ENCODE data around the gene PIGV.

Gene PIGV

DNA sequence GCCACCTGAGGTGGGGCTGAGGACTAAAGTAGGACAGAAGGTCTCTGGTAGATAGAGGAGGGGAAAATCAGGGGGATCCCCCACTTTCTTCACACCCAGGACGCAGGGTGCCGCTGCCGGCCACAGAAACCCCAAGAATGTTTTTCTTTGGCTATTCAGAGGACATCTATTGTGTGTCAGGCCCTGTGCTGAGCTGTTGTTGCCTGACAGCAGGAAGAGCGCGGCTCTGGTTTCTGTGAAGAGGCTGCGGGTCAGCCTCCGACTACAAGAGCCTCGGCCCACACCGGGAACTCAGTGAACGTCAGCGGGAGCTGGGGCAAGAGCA lies 407 bp upstream of the PIGV start:
- DNase-seq (ENCODE audit: low read depth), result no peak
- H3K4me3 ChIP-seq (ENCODE audit: low read depth, low read length), result peak overlapping the region; percentile 84
- TF ChIP-seq POLR2A (IDR thresholded peaks at IDR 0.05; ENCODE audit: extremely low read depth, insufficient read length), result peak; percentile 8
- TF ChIP-seq MYC (IDR thresholded peaks at IDR 0.05; ENCODE audit: low read depth, low read length), result no peak

DNA sequence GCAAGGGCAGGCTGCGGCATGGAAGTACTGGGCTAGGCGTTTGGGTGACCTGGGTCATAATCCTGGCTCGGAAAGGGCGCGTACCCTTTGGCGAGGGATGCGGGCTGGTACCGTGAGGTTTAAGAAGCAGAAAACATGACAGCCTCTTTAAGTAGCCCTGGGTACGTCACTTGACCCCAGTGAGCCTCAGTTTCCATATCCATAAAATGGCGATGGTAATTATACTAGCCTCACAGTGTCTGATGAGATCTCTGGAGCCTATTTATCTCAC lies 700 bp downstream of the PIGV start:
- TF ChIP-seq, protein P1, sequence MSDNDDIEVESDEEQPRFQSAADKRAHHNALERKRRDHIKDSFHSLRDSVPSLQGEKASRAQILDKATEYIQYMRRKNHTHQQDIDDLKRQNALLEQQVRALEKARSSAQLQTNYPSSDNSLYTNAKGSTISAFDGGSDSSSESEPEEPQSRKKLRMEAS (IDR thresholded peaks at IDR 0.05; ENCODE audit: low read depth, low read length), result no peak
- TF ChIP-seq, protein P2, sequence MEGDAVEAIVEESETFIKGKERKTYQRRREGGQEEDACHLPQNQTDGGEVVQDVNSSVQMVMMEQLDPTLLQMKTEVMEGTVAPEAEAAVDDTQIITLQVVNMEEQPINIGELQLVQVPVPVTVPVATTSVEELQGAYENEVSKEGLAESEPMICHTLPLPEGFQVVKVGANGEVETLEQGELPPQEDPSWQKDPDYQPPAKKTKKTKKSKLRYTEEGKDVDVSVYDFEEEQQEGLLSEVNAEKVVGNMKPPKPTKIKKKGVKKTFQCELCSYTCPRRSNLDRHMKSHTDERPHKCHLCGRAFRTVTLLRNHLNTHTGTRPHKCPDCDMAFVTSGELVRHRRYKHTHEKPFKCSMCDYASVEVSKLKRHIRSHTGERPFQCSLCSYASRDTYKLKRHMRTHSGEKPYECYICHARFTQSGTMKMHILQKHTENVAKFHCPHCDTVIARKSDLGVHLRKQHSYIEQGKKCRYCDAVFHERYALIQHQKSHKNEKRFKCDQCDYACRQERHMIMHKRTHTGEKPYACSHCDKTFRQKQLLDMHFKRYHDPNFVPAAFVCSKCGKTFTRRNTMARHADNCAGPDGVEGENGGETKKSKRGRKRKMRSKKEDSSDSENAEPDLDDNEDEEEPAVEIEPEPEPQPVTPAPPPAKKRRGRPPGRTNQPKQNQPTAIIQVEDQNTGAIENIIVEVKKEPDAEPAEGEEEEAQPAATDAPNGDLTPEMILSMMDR (IDR thresholded peaks at IDR 0.05; ENCODE audit: low read depth, low read length), result no peak
- 0 out of 2 replicates have a peak, but pooled peaks have one; percentile 2 for TF ChIP-seq MYC (IDR thresholded peaks at IDR 0.05; ENCODE audit: low read depth, low read length)
- no peak for TF ChIP-seq POLR2A (IDR thresholded peaks at IDR 0.05; ENCODE audit: extremely low read depth, insufficient read length)
- DNase-seq (ENCODE audit: low read depth), result no peak
- H3K4me3 ChIP-seq (ENCODE audit: low read depth, low read length), result peak overlapping the region; percentile 84

DNA sequence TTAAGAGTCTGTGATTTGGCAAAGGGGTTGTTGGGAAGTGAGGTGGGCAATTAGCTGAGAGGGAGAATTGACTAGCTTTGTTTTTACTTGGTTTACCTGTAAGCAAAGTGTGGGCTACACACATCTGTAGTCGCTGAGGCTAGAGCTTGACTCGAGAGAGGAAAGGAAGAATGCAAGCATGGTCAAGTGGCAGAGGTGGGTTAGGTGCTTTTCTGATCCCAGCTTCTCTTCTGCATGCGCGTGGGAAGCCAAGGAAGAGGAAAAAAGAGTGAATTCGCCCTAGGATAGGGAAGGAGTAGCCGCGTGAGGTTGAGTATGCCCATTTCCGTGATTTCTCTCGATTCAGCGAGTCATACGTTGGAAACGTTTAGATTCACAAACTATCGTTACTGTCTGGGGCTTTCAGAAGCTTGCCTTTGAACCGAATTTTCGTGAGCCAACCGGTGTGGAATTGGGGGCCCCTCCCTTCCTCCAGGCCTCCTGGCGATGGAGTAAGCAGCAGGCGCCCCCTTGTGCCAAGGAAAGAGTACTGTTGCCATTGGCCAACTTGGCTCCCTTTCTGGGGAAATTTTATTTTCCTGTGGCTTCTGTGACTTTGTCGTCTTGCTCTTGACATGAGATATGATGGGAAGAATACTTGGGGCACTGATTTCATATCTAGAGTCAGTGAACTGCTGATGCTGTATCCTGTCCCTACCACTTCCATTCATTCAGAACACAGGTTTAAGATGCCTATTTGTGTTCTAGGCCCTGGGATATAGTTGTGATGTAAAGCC lies 1.3 kb downstream of the PIGV start:
- peak overlapping the region; percentile 84 for H3K4me3 ChIP-seq (ENCODE audit: low read depth, low read length)
- DNase-seq (ENCODE audit: low read depth), result peak; percentile 94
- peak; percentile 5; the same call in 1 of the 2 replicates for TF ChIP-seq MYC (IDR thresholded peaks at IDR 0.05; ENCODE audit: low read depth, low read length)
- TF ChIP-seq POLR2A (IDR thresholded peaks at IDR 0.05; ENCODE audit: extremely low read depth, insufficient read length), result peak; percentile 49
- TF ChIP-seq, protein P1 (IDR thresholded peaks at IDR 0.05; ENCODE audit: low read depth, low read length), result no peak; the same call in 1 of the 2 replicates
- TF ChIP-seq, protein P2 (IDR thresholded peaks at IDR 0.05; ENCODE audit: low read depth, low read length), result peak; percentile 88

DNA sequence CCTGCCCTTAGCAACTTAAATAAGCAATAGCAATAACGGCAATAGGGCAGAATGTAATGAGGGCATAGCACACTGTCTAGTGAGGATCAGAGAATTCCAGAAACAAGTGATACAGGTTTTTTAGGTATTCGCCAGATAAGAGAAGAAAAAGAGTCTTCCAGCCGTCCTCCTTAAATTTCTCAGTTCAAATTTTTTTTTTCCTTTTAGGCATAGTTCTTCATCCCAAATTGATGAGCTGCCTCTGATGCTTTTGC lies 1.8 kb downstream of the PIGV start:
- H3K4me3 ChIP-seq (ENCODE audit: low read depth, low read length), result peak overlapping the region; percentile 8
- DNase-seq (ENCODE audit: low read depth), result no peak
- TF ChIP-seq, protein P1 (IDR thresholded peaks at IDR 0.05; ENCODE audit: low read depth, low read length), result no peak
- TF ChIP-seq, protein P2 (IDR thresholded peaks at IDR 0.05; ENCODE audit: low read depth, low read length), result no peak
- TF ChIP-seq POLR2A (IDR thresholded peaks at IDR 0.05; ENCODE audit: extremely low read depth, insufficient read length) (no peak), MYC (IDR thresholded peaks at IDR 0.05; ENCODE audit: low read depth, low read length) (no peak)

DNA sequence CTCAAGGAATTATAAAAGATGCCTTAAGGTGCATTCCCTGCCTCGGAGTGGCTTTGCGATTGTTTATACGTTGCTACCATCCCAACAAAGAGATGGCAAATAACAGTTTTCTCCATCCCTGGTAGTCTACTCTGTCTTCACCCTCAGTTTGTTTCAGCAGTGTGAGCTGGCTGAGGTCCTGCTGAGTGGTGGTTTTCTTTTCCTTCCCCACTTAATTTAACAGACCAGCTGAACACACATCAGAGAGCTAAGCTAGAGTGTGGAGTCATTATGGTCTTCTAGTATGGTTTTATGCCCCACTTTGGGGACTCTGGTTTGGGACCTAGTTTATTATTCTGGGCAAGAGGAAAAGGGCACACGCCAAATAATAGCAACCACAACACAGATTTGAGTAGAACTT lies 2.2 kb downstream of the PIGV start:
- TF ChIP-seq POLR2A (IDR thresholded peaks at IDR 0.05; ENCODE audit: extremely low read depth, insufficient read length) (no peak), MYC (IDR thresholded peaks at IDR 0.05; ENCODE audit: low read depth, low read length) (no peak)
- TF ChIP-seq, protein P2 (IDR thresholded peaks at IDR 0.05; ENCODE audit: low read depth, low read length), result no peak
- TF ChIP-seq, protein P1 (IDR thresholded peaks at IDR 0.05; ENCODE audit: low read depth, low read length), result no peak

DNA sequence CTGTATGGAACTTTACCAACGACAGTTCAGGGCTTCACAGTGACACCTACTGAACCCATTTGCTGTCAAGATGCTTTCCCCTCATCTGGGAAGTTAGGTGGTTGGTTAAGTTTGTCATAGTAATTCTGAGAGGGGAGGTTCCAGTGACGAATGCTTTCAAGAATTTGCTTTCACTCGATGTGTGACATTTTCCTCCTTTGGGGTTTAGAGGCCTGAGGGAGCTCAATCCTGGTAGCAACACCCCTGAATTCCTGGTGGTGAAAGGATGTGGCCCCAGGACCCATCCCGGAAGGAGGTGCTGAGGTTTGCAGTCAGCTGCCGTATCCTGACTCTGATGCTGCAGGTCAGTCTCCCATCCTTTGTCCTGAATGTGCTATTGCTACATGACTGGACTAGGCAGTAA lies 2.8 kb downstream of the PIGV start:
- DNase-seq (ENCODE audit: low read depth), result peak; percentile 38
- TF ChIP-seq POLR2A (IDR thresholded peaks at IDR 0.05; ENCODE audit: extremely low read depth, insufficient read length) (no peak), MYC (IDR thresholded peaks at IDR 0.05; ENCODE audit: low read depth, low read length) (no peak)
- TF ChIP-seq, protein P1 (IDR thresholded peaks at IDR 0.05; ENCODE audit: low read depth, low read length), result no peak
- TF ChIP-seq, protein P2 (IDR thresholded peaks at IDR 0.05; ENCODE audit: low read depth, low read length), result no peak
- H3K4me3 ChIP-seq (ENCODE audit: low read depth, low read length), result peak overlapping the region; percentile 18

More for the DNA sequence above, 2.2 kb downstream of the PIGV start:
- H3K4me3 ChIP-seq (ENCODE audit: low read depth, low read length), result no peak overlapping the region
- peak; percentile 65 for DNase-seq (ENCODE audit: low read depth)
